Measurements from ENCODE around the gene SELENON.

Gene SELENON, protein sequence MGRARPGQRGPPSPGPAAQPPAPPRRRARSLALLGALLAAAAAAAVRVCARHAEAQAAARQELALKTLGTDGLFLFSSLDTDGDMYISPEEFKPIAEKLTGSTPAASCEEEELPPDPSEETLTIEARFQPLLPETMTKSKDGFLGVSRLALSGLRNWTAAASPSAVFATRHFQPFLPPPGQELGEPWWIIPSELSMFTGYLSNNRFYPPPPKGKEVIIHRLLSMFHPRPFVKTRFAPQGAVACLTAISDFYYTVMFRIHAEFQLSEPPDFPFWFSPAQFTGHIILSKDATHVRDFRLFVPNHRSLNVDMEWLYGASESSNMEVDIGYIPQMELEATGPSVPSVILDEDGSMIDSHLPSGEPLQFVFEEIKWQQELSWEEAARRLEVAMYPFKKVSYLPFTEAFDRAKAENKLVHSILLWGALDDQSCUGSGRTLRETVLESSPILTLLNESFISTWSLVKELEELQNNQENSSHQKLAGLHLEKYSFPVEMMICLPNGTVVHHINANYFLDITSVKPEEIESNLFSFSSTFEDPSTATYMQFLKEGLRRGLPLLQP

DNA sequence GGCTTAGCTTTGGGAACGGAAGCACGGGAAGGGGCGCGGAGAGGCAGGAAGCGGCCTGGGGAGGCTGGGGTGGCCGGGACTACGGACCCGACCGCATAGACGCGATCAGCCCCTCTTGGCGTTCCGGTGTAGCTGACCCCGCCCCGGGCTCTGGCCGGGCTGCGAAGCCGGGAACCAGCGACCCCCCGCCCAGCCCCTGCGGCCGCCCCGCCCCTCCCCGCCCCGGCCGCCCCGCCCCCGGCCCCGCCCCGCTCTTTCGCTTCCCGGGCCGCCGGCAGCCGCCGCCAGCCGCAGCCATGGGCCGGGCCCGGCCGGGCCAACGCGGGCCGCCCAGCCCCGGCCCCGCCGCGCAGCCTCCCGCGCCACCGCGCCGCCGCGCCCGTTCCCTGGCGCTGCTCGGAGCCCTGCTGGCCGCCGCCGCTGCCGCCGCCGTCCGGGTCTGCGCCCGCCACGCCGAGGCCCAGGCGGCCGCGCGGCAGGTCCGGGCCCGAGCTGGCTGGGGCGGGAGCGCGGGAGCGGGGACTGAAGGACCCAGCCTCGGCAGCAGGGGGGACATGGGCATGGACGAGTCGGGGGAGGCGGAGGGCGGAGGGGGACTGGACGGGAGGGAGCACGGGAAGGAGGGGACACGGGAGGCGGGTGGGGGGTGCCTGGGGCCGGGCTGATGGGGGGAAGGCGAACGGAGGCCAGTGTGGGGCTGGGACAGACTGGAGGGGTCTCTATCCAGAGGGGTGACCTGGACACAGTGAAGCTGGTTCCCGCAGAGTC lies at the start of gene SELENON:
Gene SELENON (plus strand): TSS at position 259 of the 768 bp plus-strand sequence. CDS start 38 bp downstream, at position 297.
- no peak for DNase-seq

DNA sequence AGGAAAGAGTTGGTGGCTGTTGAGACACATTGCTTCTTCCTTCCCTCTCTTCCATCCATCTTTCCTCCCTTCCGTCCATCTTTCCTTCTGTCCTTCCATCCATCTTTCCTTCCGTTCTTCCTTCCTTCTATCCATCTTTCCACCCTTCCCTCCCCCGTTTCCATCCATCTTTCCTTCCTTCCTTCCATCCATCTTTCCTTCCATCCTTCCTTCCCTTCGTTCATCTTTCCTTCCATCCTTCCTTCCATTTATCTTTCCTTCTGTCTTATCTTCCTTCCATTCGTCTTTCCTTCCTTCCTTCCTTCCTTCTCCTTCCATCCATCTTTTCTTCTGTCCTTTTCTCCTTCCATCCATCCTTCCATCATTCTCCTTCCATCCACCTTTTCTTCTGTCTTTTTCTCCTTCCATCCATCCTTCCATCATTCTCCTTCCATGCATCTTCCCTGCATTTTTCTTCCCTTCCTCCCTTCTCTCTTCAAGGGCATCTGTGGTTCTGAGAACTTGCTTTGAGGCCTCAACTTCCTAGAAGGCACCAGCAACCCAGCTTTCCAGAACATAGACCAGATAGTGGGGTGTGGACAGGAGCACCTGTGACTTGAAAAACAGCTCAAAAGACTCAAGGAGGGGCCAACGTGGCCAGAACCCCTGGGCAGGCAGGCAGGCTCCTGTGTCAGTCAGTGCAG lies 48.9 kb upstream of the SELENON start:
- DNase-seq: no peak

DNA sequence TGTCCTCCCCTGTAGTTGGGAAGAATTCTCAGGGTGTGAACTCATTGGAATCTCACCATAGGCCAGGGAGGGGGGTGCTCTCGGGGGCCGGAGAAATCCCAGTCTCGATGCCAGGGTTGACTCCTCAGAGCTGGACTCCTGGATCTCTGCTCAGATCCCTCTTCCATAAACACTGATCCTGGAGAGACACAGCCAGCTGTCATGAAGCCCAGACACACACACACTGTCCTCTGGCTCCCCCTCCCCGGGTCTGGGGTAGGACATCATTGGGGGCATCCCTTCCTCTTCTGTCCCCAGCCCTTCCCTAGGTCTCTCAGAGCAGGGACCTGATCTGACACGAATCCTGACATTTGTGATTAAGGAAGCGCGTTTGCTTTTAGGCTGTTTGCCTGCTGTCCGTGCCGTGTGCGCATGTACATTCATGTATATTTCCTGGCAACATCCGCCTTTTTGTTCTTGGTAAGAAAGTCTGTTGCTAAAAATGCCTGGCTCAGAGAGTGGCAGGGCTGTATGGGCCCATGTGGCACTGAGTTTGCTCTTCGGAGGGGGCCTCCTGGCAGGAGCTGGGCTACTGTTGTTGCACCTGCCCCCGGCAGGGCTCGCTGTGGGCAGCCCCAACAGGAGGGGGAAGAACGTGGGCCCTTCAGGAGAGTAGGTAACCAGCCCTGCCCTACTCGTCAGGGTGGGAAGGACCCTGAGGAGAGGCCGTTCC lies 45.4 kb upstream of the SELENON start:
- DNase-seq: no peak

DNA sequence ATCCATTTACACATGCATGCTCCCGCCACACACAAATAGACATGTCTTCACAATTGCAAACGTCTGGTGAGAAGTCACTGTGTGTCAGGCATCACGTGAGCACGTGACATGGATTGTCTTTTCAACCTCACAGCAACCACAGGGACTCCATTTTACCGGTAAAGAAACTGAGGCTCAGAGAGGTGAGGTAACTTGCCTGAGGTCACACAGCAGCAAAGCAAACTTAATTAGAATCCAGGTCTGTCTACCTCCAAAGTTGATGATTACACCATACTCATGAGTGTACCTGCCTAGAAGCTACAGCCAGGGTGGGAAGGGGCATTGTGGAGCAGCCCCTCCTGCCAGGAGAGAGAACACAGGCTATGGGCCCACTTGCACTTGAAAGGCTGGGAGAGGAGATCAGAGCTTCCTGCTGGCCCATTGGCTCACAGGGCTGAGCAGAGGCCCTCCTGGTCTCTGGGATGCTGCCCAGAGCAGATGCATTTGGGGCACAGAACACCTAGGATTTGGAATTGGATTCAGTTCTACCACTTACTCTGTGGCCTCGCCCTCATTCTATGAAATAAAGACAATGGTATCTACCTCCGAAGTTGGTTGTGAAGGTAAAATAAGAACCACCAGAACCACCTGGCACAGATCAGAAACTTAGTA lies 44.4 kb upstream of the SELENON start:
- DNase-seq: no peak

DNA sequence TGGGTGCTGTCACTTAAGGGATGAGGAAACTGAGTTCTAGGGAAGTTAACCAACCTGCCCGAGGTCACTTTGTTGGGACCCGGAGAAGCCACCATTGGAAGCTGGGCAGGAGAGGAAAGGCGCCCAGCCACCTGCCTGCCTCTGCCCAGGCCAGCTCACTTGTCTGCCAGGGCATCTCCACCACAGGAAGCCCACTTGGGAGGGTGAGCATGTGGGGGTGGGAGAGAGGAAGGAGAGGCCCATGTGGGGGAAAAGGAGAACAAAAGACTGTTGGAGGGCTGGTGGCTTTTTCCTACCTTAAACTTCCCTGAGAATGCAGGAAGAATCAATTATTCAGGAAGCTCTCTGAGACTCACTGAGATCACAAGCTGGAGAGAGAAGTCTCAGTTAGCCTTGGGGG lies 43.8 kb upstream of the SELENON start:
- peak; percentile 49 for DNase-seq

DNA sequence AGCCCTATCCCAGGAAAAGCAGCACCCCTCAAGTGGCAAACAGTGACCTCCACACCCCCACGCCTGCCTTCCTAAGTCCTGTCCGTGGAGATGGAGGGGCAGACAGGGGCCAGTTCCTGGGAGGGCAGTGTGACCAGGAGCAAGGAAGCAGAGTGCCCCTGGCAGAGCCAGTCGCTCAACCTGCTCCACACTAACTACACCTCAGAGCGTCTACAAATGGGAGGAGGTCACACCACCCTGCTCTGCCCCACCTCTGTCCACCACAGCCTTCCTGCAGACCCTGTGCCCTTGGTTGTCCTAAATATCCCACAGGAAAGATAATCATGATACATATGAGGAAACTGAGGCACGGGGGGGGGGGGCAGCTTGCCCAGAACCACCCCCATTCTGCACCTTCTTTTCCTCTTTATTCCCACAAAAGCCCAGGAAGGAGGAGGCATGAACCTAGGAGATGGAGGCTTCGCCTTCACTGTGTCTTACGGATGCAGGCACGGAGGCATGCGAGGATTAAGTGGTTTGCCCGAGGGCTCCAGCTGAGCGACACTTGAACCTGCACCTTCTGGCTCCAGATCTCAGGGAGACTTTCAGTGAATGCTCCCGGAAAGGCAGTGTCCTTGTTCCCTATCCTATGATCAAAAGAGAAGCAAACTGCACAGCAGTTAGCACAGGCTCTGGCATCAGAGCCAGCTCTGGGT lies 42.7 kb upstream of the SELENON start:
- no peak for DNase-seq

DNA sequence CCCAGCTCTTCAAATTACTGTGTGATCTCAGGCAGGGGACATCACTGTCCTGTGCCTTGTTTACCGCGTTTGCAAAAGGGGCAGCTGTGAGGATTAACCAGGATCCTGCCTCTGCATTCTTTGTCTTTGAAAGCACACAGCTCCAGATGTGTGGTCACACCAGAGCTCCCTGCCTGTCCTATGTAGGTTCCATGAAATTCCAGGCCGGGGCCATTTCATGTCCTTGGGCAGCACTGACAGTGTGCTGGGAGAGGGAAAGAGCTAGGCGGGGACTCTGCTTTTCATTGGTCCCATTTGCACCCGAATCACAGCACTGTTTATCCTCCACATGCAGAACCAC lies 42.2 kb upstream of the SELENON start:
- DNase-seq: no peak

DNA sequence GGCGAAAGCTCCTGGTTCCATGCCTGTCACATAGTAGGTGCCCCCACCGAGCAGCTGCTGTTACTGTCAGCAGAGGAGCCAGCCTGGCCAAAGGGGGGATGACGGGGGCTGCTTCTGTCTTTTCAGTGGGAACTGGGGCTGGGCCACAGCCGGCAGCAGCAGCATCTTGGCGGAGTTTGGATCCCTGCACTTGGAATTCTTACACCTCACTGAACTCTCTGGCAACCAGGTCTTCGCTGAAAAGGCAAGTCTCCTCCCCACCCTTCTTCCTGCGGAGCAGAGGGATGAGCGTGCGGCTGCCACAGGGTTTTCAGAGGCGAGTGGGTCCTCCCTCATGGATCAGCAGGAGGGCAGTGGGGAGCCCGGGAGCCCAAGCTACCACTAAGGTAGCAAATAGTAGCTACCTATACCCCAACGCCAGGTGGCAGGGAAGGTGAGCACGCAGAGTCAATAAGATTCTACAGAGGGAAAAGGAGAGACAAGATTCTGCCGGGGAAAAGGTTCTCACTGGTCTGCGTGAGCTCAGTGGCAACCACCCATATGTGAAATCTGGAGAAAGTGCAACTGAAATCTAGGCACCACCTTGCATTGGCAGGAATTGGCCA lies 41.4 kb upstream of the SELENON start:
- no peak for DNase-seq

DNA sequence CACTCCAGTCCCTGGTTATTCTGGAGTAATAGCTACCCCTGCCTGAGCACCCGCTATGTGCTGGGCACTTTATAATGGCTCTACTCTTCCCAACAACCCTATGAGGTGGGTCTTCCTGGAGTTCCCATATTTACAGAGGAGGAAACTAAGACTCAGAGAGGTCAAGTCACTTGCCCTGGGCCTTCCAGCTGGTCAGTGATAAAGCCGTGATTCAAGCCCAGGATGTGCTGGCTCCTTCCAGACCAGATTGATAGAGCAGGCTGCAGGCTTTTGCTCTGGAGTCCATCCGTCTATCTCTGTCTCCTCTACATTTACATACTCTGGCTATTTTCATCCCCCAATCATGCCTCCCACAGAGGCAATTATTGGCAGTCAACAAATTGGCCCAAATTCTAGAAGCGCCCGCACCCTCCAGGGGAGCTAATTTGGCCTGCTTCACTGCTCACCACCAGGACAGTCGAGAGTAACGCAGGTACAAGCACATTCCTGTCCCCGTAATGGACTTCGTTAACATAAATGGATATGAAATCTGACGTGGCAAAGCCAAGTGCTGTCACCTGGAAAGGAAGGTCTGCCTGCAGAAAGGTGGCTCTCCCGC lies 39.8 kb upstream of the SELENON start:
- DNase-seq: no peak

DNA sequence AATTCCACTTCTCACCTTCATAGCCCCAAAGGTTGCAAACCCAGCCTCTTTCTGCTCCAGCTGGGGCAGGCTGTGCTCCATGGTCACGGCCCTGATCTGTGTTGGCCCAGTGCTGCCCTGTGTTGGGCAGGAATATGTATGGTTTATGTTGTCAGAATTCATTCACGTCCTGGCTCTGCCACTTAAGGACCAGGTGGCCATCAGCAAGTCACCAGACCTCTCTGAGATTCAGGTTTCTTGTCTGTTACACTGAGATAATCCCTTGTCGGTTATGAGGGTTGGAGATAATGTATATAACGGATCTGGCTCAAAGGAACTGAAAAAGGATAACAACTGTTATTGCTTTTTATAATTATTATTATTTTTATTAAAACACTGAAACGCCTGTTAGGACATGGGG lies 39.1 kb upstream of the SELENON start:
- DNase-seq: no peak

DNA sequence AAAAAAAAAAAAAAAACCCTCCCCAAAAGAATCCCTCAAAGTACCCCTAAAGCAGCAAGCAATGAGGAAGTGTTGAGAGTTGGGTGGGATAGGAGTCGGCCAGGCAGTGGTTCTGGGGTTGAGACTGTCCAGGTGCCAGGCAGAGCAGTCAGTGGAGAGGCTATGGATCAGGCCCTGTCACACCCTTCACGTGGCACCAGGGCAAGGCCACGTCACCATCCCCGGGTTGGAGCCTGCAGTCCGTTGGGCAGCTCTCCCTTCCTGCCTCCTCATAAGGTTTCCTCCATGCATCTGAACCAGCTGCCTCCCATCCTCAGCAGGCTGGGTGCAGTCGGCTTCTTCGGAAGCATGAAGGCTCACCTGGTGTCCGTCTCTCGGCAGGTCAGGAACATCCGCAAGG lies 36.5 kb upstream of the SELENON start:
- no peak for DNase-seq

DNA sequence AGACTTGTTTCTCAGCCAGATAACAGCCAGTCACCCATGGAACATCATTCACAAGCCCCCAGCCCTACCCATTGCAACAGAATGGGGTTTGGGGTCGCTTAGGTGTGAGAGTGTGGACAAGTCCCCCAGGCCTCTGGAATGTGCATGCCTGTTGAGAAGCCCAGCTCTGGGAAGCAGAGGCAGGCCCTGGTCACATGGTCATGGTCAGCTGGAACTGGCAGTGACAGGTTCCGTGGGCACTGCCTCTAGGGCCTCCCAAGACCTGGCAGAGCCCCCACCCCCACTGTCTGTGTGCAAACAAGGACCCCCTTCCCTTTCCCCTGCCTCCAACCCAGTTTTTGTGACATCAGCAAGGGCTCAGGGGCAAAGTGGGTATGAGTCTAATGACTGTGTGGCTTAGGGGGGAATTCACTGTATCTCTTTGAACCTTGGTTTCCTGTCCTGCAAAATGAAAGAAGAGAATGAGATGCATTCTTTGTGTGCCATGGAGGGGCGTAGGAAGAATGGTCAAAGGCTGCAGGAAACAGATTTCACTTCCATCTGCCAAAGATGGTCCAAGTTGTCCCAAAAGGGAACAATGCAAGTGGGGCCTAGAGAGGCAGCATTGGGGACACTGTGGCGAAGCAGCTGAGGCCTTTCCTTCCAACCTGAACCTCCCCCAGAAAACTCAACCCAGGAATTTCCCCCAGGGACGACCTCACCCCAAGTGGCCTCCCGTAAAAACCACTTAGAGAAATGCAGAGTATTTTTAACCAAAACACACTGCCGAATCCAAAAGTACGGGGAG lies 34.7 kb upstream of the SELENON start:
- DNase-seq: no peak

DNA sequence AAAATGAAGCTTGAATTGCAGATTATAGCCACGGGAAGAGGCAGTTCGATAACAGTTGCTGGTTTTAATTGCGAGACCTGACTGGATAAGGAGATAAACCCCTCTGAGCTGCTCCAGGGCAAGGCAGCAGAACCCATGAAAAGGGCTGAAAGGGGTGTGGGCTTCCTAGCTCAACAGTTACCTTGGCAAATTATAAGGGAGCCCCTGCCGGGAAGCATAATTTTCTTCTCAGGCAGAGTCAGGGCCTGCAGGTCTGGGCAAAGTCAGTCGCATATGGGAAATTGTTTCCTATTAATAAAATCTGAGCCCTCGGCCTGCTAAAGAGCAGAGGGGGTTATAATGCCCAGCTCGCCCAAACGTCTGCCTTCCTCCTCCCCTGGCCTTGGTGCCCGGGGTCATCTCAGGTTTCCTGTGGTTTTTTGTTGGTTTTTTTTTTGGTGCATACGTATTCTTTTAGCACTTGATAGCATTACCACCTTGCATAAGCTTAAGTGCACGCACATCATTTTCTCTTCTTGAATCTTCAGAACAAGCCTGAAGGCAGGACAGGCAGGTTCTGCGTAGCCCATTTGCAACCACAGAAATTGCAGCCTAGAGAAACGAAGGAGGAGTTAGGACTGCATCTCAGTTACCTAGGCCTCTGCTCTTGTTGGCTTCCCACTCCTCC lies 33.9 kb upstream of the SELENON start:
- DNase-seq: no peak

DNA sequence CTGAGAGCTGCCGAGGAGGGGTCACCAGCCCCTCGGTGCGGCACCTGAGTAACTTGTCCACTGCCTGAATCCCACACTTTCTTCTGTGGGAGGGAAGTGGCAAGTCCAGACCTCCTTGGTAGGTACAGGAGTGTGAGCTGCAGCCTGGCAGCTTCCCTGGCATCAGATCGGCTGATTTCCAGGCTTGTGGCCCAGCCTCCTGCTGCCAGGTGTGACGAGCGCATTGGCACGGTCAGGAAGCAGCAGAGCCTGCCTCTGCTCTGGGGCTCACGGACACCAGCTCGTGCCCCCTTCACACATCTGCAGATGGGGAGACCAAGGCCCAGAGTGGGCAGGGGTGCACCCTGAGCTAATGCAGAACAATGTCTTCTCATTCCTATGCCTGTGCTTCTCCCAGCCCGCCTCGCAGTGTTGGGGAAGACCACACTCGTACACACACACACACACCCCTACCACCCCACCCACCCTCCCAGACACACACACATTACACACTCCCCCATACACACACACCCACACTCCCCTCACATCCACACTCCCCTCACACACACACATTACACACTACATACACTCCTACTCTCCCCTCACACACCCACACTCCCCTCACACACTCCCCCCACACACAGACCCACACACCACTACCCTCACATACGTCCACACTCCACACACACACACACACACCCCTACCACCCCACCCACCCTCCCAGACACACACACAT lies 33.1 kb upstream of the SELENON start:
- DNase-seq: no peak

DNA sequence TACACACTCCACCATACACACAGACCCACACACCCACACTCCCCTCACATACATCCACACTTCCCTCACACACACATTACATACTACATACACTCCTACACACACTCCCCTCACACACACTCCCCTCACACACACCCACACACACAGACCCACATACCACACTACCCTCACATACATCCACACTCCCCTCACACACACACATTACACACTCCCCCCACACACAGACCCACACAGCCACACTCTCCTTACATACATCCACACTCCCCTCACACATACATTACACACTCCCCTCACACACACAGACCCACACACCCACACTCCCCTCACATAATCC lies 32.6 kb upstream of the SELENON start:
- no peak for DNase-seq

DNA sequence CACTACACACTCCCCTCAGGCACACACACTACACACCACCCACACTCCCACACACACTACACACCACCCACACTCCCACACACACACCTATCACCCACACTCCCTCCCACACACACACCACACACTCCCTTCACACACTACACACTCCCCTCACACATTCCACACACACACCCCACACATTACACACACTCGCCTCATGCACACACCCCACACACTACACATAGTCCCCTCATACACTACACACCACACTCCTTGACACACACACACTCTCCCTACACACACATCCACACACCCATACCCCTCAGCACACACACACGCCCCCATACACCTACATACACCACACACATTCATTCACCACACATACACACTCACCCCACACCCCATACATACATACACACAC lies 31.0 kb upstream of the SELENON start:
- no peak for DNase-seq

DNA sequence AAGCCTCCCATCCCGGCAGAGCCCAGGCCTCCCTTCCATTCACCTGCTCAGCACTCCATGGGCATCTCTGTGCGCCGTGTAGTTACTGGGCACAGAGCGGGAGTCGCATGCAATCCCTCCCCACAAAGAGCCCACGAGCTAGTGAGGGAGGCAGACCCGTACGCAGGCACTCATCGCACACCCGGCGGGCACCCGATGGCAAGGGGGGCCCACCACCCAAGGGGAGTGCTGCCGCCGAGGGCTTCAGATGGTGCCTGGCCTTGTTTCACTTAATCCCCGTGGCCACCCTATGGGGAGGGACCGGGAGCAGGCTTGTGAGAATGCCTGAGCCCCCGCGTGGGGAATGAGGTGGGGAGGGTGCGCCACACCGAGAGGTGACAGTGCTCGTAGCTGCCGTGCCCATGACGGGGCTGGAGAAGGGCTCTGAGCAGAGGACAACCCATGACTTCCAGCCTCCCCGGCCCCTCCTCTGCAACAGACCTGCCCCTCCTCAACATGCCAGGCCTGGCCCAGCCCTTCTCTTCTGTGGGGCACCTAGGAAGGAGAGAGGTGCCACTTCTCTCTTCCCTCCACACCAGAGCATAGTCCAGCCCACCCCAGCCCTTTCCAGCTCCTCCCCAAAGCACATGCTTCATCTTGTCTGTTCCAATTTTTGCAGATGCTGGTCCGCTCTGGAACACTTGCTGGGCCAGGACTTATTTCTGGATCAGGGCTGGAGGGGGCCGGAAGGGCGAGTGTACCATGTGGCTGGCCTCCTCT lies 30.2 kb upstream of the SELENON start:
- DNase-seq: no peak
